Neuronal stem cell (in vitro differentiated cells): Measurements from ENCODE around the gene IRF5.
A peak's percentile ranks its signal among the peaks of the same experiment; 100 is the strongest.

Experiments
- DNase-seq: peaks from one replicate; pipeline ENCODE4 v3.0.0-alpha.2; 2013; ENCODE audit warnings: low spot score
- H2AFZ ChIP-seq: one replicate; pipeline ENCODE4 v1.6.1; 2013; ENCODE audit warnings: mild to moderate bottlenecking, low read length, inconsistent platforms
- H2AK5ac ChIP-seq: 2 replicates; pipeline ENCODE4 v1.6.1; 2013; ENCODE audit warnings: low read depth, mild to moderate bottlenecking, inconsistent platforms, low read length, moderate library complexity, mixed read lengths
- H2BK120ac ChIP-seq: 2 replicates; pipeline ENCODE4 v1.6.1; 2013; ENCODE audit warnings: low read depth, mild to moderate bottlenecking, inconsistent platforms, low read length, moderate library complexity, mixed read lengths
- H2BK12ac ChIP-seq: one replicate; pipeline ENCODE4 v1.6.1; 2013; ENCODE audit warnings: low read length, inconsistent platforms
- H2BK15ac ChIP-seq: 2 replicates; pipeline ENCODE4 v1.6.1; 2013; ENCODE audit warnings: mild to moderate bottlenecking, low read length, inconsistent platforms, mixed read lengths
- H2BK5ac ChIP-seq: one replicate; pipeline ENCODE4 v1.6.1; 2013; ENCODE audit warnings: inconsistent platforms, mild to moderate bottlenecking, low read length, moderate library complexity
- H3K14ac ChIP-seq: one replicate; pipeline ENCODE4 v1.6.1; 2013; ENCODE audit warnings: low read length, inconsistent platforms
- H3K18ac ChIP-seq: 2 replicates; pipeline ENCODE4 v1.6.1; 2013; ENCODE audit warnings: low read length, inconsistent platforms
- H3K23ac ChIP-seq: 2 replicates; pipeline ENCODE4 v1.6.1; 2013; ENCODE audit warnings: low read depth, mild to moderate bottlenecking, mixed read lengths, low read length, inconsistent platforms; ENCODE audit not compliant: poor library complexity
- H3K27ac ChIP-seq: replicated peaks from 3 replicates; pipeline ENCODE4 v1.5.1; 2013; ENCODE audit warnings: low read length, inconsistent platforms
- H3K27me3 ChIP-seq, 3 experiments: 2 replicates each; pipeline ENCODE4 v1.6.1; 2013; ENCODE audit warnings: low read length in 3 of 3, mild to moderate bottlenecking in 2 of 3, inconsistent platforms in 1 of 3, low read depth in 1 of 3, mixed read lengths in 1 of 3, moderate library complexity in 1 of 3; ENCODE audit not compliant: control insufficient read depth in 3 of 3, insufficient read depth in 3 of 3
- H3K36me3 ChIP-seq, 2 donors: replicated peaks in 1 of 2; 2 replicates each; pipeline ENCODE4 v1.6.1; 2013; ENCODE audit warnings: low read length in 2 of 2; ENCODE audit not compliant: control insufficient read depth in 2 of 2, insufficient read depth in 2 of 2
- H3K4ac ChIP-seq: 2 replicates; pipeline ENCODE4 v1.6.1; 2013; ENCODE audit warnings: inconsistent platforms, mild to moderate bottlenecking, low read length, moderate library complexity
- H3K4me1 ChIP-seq, 2 donors: 1 replicate in 1 of 2; 2 replicates in 1 of 2; pipeline ENCODE4 v1.6.1; 2013; ENCODE audit warnings: low read length in 2 of 2, low read depth in 1 of 2; ENCODE audit not compliant: control insufficient read depth in 2 of 2, insufficient read depth in 1 of 2
- H3K4me2 ChIP-seq: one replicate; pipeline ENCODE4 v1.6.1; 2013; ENCODE audit warnings: mild to moderate bottlenecking, low read length, inconsistent platforms; ENCODE audit not compliant: insufficient read depth, poor library complexity, severe bottlenecking
- H3K4me3 ChIP-seq, 2 donors: 2 replicates each; pipeline ENCODE4 v1.5.1; 2013; ENCODE audit warnings: low read length in 2 of 2, mild to moderate bottlenecking in 2 of 2, inconsistent platforms in 1 of 2, moderate library complexity in 1 of 2
- H3K79me1 ChIP-seq: one replicate; pipeline ENCODE4 v1.6.1; 2013; ENCODE audit warnings: low read depth, mild to moderate bottlenecking, inconsistent platforms, low read length, moderate library complexity
- H3K9ac ChIP-seq: one replicate; pipeline ENCODE4 v1.6.1; 2013; ENCODE audit warnings: mild to moderate bottlenecking, low read depth, low read length, inconsistent platforms; ENCODE audit not compliant: poor library complexity
- H3K9me3 ChIP-seq, 2 donors: replicated peaks in 1 of 2; 2 replicates each; pipeline versions ENCODE3 to v1.6.1; 2013; ENCODE audit warnings: low read length in 2 of 2, mild to moderate bottlenecking in 2 of 2, inconsistent platforms in 1 of 2, low read depth in 1 of 2, mixed read lengths in 1 of 2, moderate library complexity in 1 of 2; ENCODE audit not compliant: control insufficient read depth in 2 of 2, insufficient read depth in 1 of 2
- H4K8ac ChIP-seq: one replicate; pipeline ENCODE4 v1.6.1; 2013; ENCODE audit warnings: low read depth, mild to moderate bottlenecking, inconsistent platforms, low read length, moderate library complexity
- H4K91ac ChIP-seq: one replicate; pipeline ENCODE4 v1.6.1; 2013; ENCODE audit warnings: low read length, low read depth, mild to moderate bottlenecking, inconsistent platforms; ENCODE audit not compliant: poor library complexity
- WGBS, 2 donors: extraction: QIAGEN DNeasy Blood & Tissue Kit; methylation state at CpG; one replicate each; pipeline ENCODE4 v1.1.7; 2013; ENCODE audit warnings: missing lambda C conversion rate in 2 of 2, mixed read lengths in 1 of 2; ENCODE audit not compliant: insufficient read length in 2 of 2, insufficient replicate concordance in 1 of 2; ENCODE audit errors: extremely low coverage in 2 of 2; 5-methylcytosine and 5-hydroxymethylcytosine counted together

IRF5 gene

DNA sequence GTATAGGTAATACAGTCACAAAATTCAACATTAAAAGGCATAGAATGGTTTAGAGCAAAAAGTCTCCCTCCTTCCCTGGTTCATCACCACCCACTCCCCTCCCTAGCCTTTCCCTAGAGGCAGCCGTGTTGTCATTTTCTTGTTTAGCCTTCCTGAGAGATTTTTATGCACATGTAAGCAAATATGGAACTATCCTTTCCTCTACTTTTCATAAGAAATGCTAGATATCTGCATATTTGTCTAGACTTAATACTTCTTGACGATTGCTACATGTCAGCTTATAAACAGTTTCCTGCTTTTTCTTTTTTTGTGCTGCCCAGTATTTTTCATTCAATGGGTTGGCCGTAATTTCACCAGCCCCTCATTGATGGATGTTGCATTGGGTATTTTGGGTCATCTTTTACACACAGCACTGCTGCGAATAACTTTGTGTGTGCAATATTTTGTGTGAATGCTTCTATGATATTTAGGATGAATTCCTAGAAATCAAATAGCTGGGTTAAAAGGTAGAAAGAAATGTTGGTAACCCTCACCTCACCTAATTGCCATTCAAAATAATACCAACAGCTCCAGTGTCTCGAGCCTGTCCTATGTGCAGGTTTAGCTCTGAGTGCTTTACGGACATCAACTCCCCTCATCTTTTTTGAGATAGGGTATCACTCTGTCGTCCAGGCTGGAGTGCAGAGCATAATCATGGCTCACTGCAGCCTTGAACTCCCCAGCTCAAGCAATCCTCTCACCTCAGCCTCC is 6.9 kb downstream of the IRF5 start:
- Histone ChIP-seq H2BK5ac (no peak overlapping the region), H3K27ac (no peak overlapping the region), H3K4me2 (no peak overlapping the region), H3K18ac (no peak overlapping the region), H2AK5ac (no peak overlapping the region), H2BK12ac (no peak overlapping the region), H2BK15ac (no peak overlapping the region), H3K9ac (no peak overlapping the region), H3K27me3 (peaks cover 0 to 32% (median 6%) of the 10 kb centered on the region in 3 experiments), H2AFZ (no peak overlapping the region), H3K36me3 (no peaks in the 10 kb centered on the region), H3K4me3 (no peak overlapping the region), H3K4ac (no peak overlapping the region), H3K79me1 (no peaks in the 10 kb centered on the region), H3K4me1 (peaks cover 0 to 3% of the 10 kb centered on the region in 2 donors), H3K14ac (no peak overlapping the region), H3K23ac (no peak overlapping the region), H4K91ac (no peak overlapping the region), H3K9me3 (peaks cover 0 to 3% of the 10 kb centered on the region in 2 donors), H2BK120ac (no peak overlapping the region), H4K8ac (no peak overlapping the region)
- DNase-seq = no peak
- no CpG with 5 or more reads among the region's 7 CpGs for WGBS, 2 donors

DNA sequence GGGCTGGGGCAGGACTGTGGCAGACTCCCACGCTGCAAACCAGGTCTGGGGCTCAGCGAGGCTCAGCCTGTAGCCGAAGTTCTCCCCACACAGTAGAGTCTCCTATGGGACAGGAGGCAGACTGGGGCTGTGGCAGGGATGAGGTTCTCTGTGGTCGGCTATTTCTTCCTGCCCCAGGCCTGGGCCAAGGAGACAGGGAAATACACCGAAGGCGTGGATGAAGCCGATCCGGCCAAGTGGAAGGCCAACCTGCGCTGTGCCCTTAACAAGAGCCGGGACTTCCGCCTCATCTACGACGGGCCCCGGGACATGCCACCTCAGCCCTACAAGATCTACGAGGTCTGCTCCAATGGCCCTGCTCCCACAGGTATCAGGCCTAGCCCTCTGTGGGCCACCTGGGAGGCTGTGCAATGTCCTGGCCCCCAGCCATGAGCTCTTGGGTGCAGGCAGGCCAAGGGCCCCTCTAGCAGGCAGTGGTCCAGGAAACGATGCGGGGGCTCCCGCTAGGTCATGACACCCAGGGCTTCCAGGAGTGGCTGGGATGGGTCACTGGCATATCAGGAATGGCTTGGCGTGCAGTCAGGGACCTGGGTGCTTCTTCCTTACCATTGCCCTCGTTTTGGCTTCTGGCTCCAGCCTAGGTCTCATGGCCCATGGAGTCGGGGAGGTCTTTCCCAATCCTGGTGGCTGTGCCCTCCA is 8.1 kb downstream of the IRF5 start:
- Histone ChIP-seq H2BK12ac (no peak overlapping the region), H2AK5ac (no peak overlapping the region), H3K27me3 (peaks cover 0 to 20% (median 4%) of the 10 kb centered on the region in 3 experiments), H4K91ac (no peak overlapping the region), H3K4me3 (peak overlapping the region in 1 of 2 donors; percentile 6), H3K4ac (peak overlapping the region; percentile 66), H2AFZ (no peak overlapping the region), H3K23ac (peak overlapping the region; percentile 73), H3K4me2 (no peak overlapping the region), H3K18ac (peak overlapping the region; percentile 76), H3K14ac (peak overlapping the region; percentile 75), H3K4me1 (no peaks in the 10 kb centered on the region), H3K36me3 (no peaks in the 10 kb centered on the region), H3K9me3 (peaks cover 0 to 3% of the 10 kb centered on the region in 2 donors), H2BK15ac (no peak overlapping the region), H2BK120ac (no peak overlapping the region), H3K9ac (no peak overlapping the region), H3K79me1 (no peaks in the 10 kb centered on the region), H2BK5ac (peak overlapping the region; percentile 75), H4K8ac (peak overlapping the region; percentile 65), H3K27ac (no peak overlapping the region)
- no CpG with 5 or more reads among the region's 21 CpGs for WGBS, 2 donors
- no peak for DNase-seq

DNA sequence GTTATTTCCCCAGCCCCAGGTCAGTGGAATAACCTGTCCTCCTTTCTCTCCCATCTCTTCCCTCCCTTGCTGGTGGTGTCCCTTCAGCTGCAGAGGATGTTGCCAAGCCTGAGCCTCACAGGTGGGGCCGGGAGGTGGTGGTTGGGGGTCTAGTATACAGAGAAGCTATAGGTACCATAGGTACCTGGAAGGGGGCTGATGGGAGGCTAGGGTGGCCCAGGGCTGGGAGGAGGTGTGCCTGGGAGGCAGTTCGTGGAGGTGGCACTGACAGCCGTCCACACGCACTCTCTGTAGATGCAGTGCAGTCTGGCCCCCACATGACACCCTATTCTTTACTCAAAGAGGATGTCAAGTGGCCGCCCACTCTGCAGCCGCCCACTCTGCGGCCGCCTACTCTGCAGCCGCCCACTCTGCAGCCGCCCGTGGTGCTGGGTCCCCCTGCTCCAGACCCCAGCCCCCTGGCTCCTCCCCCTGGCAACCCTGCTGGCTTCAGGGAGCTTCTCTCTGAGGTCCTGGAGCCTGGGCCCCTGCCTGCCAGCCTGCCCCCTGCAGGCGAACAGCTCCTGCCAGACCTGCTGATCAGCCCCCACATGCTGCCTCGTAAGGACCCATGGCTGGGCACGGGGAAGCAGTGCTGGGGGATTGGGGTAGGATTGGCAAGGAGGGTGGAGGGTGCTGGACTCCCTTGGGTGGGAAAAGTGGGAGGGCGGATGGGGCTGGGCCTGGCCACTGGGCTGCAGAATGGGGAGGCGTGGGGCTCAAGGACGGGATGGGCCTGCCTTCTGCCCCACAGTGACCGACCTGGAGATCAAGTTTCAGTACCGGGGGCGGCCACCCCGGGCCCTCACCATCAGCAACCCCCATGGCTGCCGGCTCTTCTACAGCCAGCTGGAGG is 9.5 kb downstream of the IRF5 start:
- Histone ChIP-seq H3K4ac (no peak overlapping the region), H3K18ac (peak overlapping the region; percentile 52), H3K79me1 (no peaks in the 10 kb centered on the region), H4K8ac (no peak overlapping the region), H2BK15ac (no peak overlapping the region), H2AFZ (no peak overlapping the region), H2BK12ac (no peak overlapping the region), H3K9me3 (peaks cover 0 to 3% of the 10 kb centered on the region in 2 donors), H3K9ac (peak overlapping the region; percentile 78), H3K14ac (no peak overlapping the region), H2BK5ac (peak overlapping the region; percentile 50), H2BK120ac (no peak overlapping the region), H3K4me2 (no peak overlapping the region), H3K4me1 (no peaks in the 10 kb centered on the region), H3K23ac (no peak overlapping the region), H4K91ac (peak overlapping the region; percentile 24), H2AK5ac (no peak overlapping the region), H3K36me3 (peaks cover 6 to 9% of the 10 kb centered on the region in 2 donors), H3K27me3 (peaks cover 0 to 7% (median 0%) of the 10 kb centered on the region in 3 experiments), H3K27ac (no peak overlapping the region), H3K4me3 (no peak overlapping the region)
- no peak for DNase-seq
- WGBS, 2 donors = no CpG with 5 or more reads among the region's 22 CpGs
